RWPE2 (cell line): ENCODE data around the gene RPL37.
A peak's percentile ranks its signal among the peaks of the same experiment; 100 is the strongest.

ENCODE experiments used
- ATAC-seq: fragments of 200-7000 bp; cut with Tn5 transposase; 3 replicates; pipeline ENCODE4 v1.9.1; 2021; ENCODE audit warnings: low read depth
- DNase-seq: peaks from one replicate; pipeline ENCODE4 v3.0.0-alpha.2; 2020; ENCODE audit warnings: low spot score
- H3K27ac ChIP-seq: fragments of 450-650 bp; 2 replicates; pipeline ENCODE4 v1.5.1; 2017; ENCODE audit warnings: mild to moderate bottlenecking; ENCODE audit not compliant: poor library complexity, severe bottlenecking
- H3K27me3 ChIP-seq: fragments of 250-450 bp; sonication (Bioruptor Pico); 2 replicates; pipeline ENCODE4 v1.5.1; 2021; ENCODE audit warnings: mild to moderate bottlenecking, moderate library complexity; ENCODE audit not compliant: insufficient read depth, poor library complexity, severe bottlenecking
- H3K36me3 ChIP-seq: fragments of 250-450 bp; sonication (Bioruptor Pico); 2 replicates; pipeline ENCODE4 v1.5.1; 2020; ENCODE audit warnings: low read depth, mild to moderate bottlenecking, moderate library complexity
- H3K4me1 ChIP-seq: fragments of 250-450 bp; sonication (Bioruptor Pico); 2 replicates; pipeline ENCODE4 v1.5.1; 2021; ENCODE audit warnings: mild to moderate bottlenecking, moderate library complexity; ENCODE audit not compliant: insufficient read depth, poor library complexity, severe bottlenecking
- H3K4me3 ChIP-seq: fragments of 250-450 bp; sonication (Bioruptor Pico); 2 replicates; pipeline ENCODE4 v1.5.1; 2021; ENCODE audit warnings: mild to moderate bottlenecking, moderate library complexity; ENCODE audit not compliant: severe bottlenecking
- H3K9me3 ChIP-seq: fragments of 250-450 bp; sonication (Bioruptor Pico); 2 replicates; pipeline ENCODE4 v1.5.1; 2021; ENCODE audit warnings: mild to moderate bottlenecking, moderate library complexity; ENCODE audit not compliant: severe bottlenecking
- CTCF ChIP-seq: fragments of 450-650 bp; IDR thresholded peaks from one replicate; pipeline ENCODE4 v1.5.1; 2017; ENCODE audit warnings: mild to moderate bottlenecking, moderate library complexity; ENCODE audit not compliant: poor library complexity, severe bottlenecking

RPL37 gene

GRCh38 chr5:40834391-40834848, 602 bp downstream of the RPL37 start:
- Histone ChIP-seq H3K36me3 (peaks cover 54% of the 10 kb centered on the region), H3K4me1 (peaks cover 20% of the 10 kb centered on the region), H3K27ac (peak overlapping the region; percentile 84), H3K4me3 (peak overlapping the region; percentile 83), H3K9me3 (no peaks in the 10 kb centered on the region), H3K27me3 (no peaks in the 10 kb centered on the region)
- no peak for ATAC-seq
- TF ChIP-seq CTCF, result no peak
- no peak for DNase-seq

- TF ChIP-seq CTCF, result no peak
- Histone ChIP-seq H3K27me3 (no peaks in the 10 kb centered on the region), H3K36me3 (peaks cover 61% of the 10 kb centered on the region), H3K9me3 (no peaks in the 10 kb centered on the region), H3K4me3 (peak overlapping the region; percentile 83), H3K27ac (peak overlapping the region; percentile 84), H3K4me1 (peaks cover 20% of the 10 kb centered on the region)
- DNase-seq (no peak), ATAC-seq (no peak)
Measured at GRCh38 chr5:40833712-40834229, 1.3 kb downstream of the RPL37 start.

GRCh38 chr5:40832345-40832744, 2.7 kb downstream of the RPL37 start:
- no peak overlapping the region for H3K4me3 ChIP-seq
- H3K27ac ChIP-seq, result peak overlapping the region; percentile 84
- ATAC-seq, result no peak

GRCh38 chr5:40831346-40832210, 3.4 kb downstream of the RPL37 start:
- no peaks in the 10 kb centered on the region for H3K27me3 ChIP-seq
- ATAC-seq (no peak), DNase-seq (no peak)
- no peaks in the 10 kb centered on the region for H3K9me3 ChIP-seq
- H3K36me3 ChIP-seq, result peaks cover 83% of the 10 kb centered on the region
- TF ChIP-seq CTCF, result no peak
- peak overlapping the region; percentile 84 for H3K27ac ChIP-seq
- no peak overlapping the region for H3K4me3 ChIP-seq
- peaks cover 20% of the 10 kb centered on the region for H3K4me1 ChIP-seq

More at GRCh38 chr5:40832345-40832744, 2.7 kb downstream of the RPL37 start:
- Histone ChIP-seq H3K27me3 (no peaks in the 10 kb centered on the region), H3K9me3 (no peaks in the 10 kb centered on the region), H3K36me3 (peaks cover 75% of the 10 kb centered on the region), H3K4me1 (peaks cover 20% of the 10 kb centered on the region)
- no peak for TF ChIP-seq CTCF
- no peak for DNase-seq
